HCT116 (cell line): Measurements from ENCODE around the gene SLC25A21. TPM values are rescaled to one million over a fixed set of nuclear protein-coding genes. Genes with fewer than 3 reads are reported as not detected.

Source experiments
- ATAC-seq: fragments of 200-7000 bp; cut with Tn5 transposase; 2 replicates; pipeline ENCODE4 v1.9.1; 2020; ENCODE audit warnings: mild to moderate bottlenecking, moderate library complexity
- BruUV-seq: library from RNA; stranded (reverse); fragments of 400-500 nt; replicated peaks from 2 replicates; lab custom pipeline; 2021; lab: Mats Ljungman, UMichigan
- CTCF ChIA-PET: fragments of 300-600 bp; sonication (Branson Sonifier 250); formaldehyde crosslinking; loops from one replicate; lab custom pipeline; 2021; ENCODE audit warnings: antibody characterized with exemption; lab: Charles Lee
- POLR2A ChIA-PET: fragments of 300-600, 350-600 bp; sonication (Branson Sonifier 250); formaldehyde crosslinking; loops from one replicate; lab custom pipeline; 2021; ENCODE audit warnings: antibody characterized with exemption; lab: Charles Lee
- RAD21 ChIA-PET, 2 experiments: fragments of 300-600 bp; sonication (Branson Sonifier 250); formaldehyde crosslinking; loops; one replicate each; lab custom pipeline; 2023; ENCODE audit warnings: low total read pairs in 2 of 2; ENCODE audit not compliant: uncharacterized antibody in 2 of 2, unreplicated experiment in 2 of 2, low non-redundant PET in 1 of 2; lab: Charles Lee
- DNase-seq: peaks from one replicate; pipeline ENCODE4 v3.0.0-alpha.2; 2010; ENCODE audit warnings: low read depth, low spot score
- H2AFZ ChIP-seq: fragments of 200-600 bp; shearing (Covaris generic), sonication (generic); 2 replicates; pipeline ENCODE4 v1.6.1; 2017; ENCODE audit warnings: low read depth, mixed run types, mixed read lengths, antibody characterized with exemption, low read length; ENCODE audit not compliant: poor library complexity, severe bottlenecking
- H3K27ac ChIP-seq: 2 replicates; pipeline ENCODE4 v1.5.1; 2012; ENCODE audit warnings: low read depth, low read length
- H3K27me3 ChIP-seq: fragments of 200-600 bp; sonication (generic); 2 replicates; pipeline ENCODE4 v1.6.1; 2016; ENCODE audit warnings: mixed run types, low read length, mixed read lengths; ENCODE audit not compliant: insufficient read depth
- H3K36me3 ChIP-seq, 2 experiments: fragments of 200-500 bp in 1 of 2; fragments of 200-600 bp in 1 of 2; sonication (Bioruptor generic) in 1 of 2; sonication (generic) in 1 of 2; 2 replicates each; pipeline versions ENCODE4 v1.5.1 to v1.6.1; 2014 to 2016; ENCODE audit warnings: low read length in 2 of 2, inconsistent platforms in 1 of 2, mixed read lengths in 1 of 2, mixed run types in 1 of 2; ENCODE audit not compliant: insufficient read depth in 2 of 2, control insufficient read depth in 1 of 2
- H3K4me1 ChIP-seq, 2 experiments: fragments of 200-600 bp in 1 of 2; sonication (generic) in 1 of 2; 2 replicates each; pipeline versions ENCODE4 v1.5.1 to v1.6.1; 2012 to 2017; ENCODE audit warnings: low read length in 2 of 2, inconsistent platforms in 1 of 2, mild to moderate bottlenecking in 1 of 2, mixed read lengths in 1 of 2, mixed run types in 1 of 2, moderate library complexity in 1 of 2; ENCODE audit not compliant: insufficient read depth in 2 of 2, control insufficient read depth in 1 of 2
- H3K4me2 ChIP-seq: fragments of 200-600 bp; sonication (generic); 2 replicates; pipeline ENCODE4 v1.6.1; 2017; ENCODE audit warnings: mixed run types, low read length, mixed read lengths
- H3K4me3 ChIP-seq, 2 experiments: fragments of 200-600 bp in 1 of 2; sonication (generic) in 1 of 2; replicated peaks in 1 of 2; 2 replicates each; pipeline ENCODE4 v1.5.1; 2011 to 2016; ENCODE audit warnings: low read length in 2 of 2, control low read depth in 1 of 2, low read depth in 1 of 2, mild to moderate bottlenecking in 1 of 2, mixed read lengths in 1 of 2, mixed run types in 1 of 2
- H3K79me2 ChIP-seq: fragments of 200-600 bp; sonication (generic); 2 replicates; pipeline ENCODE4 v1.6.1; 2017; ENCODE audit warnings: mild to moderate bottlenecking, mixed run types, low read length, moderate library complexity, mixed read lengths; ENCODE audit not compliant: insufficient read depth
- H3K9ac ChIP-seq: fragments of 200-600 bp; sonication (generic); 2 replicates; pipeline ENCODE4 v1.6.1; 2016; ENCODE audit warnings: low read length, mixed read lengths
- H3K9me2 ChIP-seq: fragments of 200-600 bp; sonication (generic), shearing (Covaris generic); 2 replicates; pipeline ENCODE4 v1.6.1; 2017; ENCODE audit warnings: mixed run types, mild to moderate bottlenecking, moderate library complexity; ENCODE audit not compliant: insufficient read depth
- H3K9me3 ChIP-seq, 2 experiments: fragments of 200-500 bp in 1 of 2; fragments of 200-600 bp in 1 of 2; sonication (Bioruptor generic) in 1 of 2; sonication (generic) in 1 of 2; 2 replicates each; pipeline ENCODE4 v1.6.1; 2014 to 2017; ENCODE audit warnings: low read length in 2 of 2, mixed read lengths in 2 of 2, inconsistent platforms in 1 of 2, low read depth in 1 of 2, mild to moderate bottlenecking in 1 of 2, mixed run types in 1 of 2, moderate library complexity in 1 of 2; ENCODE audit not compliant: control insufficient read depth in 1 of 2, insufficient read depth in 1 of 2
- H4K20me1 ChIP-seq: fragments of 200-600 bp; sonication (generic), shearing (Covaris generic); 2 replicates; pipeline ENCODE4 v1.6.1; 2017; ENCODE audit warnings: mixed run types, mild to moderate bottlenecking, moderate library complexity; ENCODE audit not compliant: insufficient read depth
- CBX3 ChIP-seq: IDR thresholded peaks from 2 replicates; pipeline ENCODE4 v1.6.1; 2012; ENCODE audit warnings: low read depth
- CEBPB ChIP-seq: IDR thresholded peaks from 2 replicates; pipeline ENCODE4 v1.6.1; 2012; ENCODE audit warnings: low read depth
- EGR1 ChIP-seq: IDR thresholded peaks from 2 replicates; pipeline ENCODE4 v1.6.1; 2012; ENCODE audit warnings: low read depth
- ELF1 ChIP-seq: IDR thresholded peaks from 2 replicates; pipeline ENCODE4 v1.6.1; 2012; ENCODE audit warnings: low read depth, borderline replicate concordance
- JUND ChIP-seq: IDR thresholded peaks from 2 replicates; pipeline ENCODE4 v1.6.1; 2012
- POLR2AphosphoS5 ChIP-seq: IDR thresholded peaks from 2 replicates; pipeline ENCODE4 v1.6.1; 2011; ENCODE audit warnings: mild to moderate bottlenecking, low read depth, low read length, moderate library complexity
- RAD21 ChIP-seq: IDR thresholded peaks from 2 replicates; pipeline ENCODE4 v1.6.1; 2012; ENCODE audit warnings: low read depth, mild to moderate bottlenecking
- SIN3A ChIP-seq: IDR thresholded peaks from 2 replicates; pipeline ENCODE4 v1.6.1; 2012; ENCODE audit warnings: low read depth
- SP1 ChIP-seq: IDR thresholded peaks from 2 replicates; pipeline ENCODE4 v1.6.1; 2012; ENCODE audit warnings: low read depth
- YY1 ChIP-seq: IDR thresholded peaks from 2 replicates; pipeline ENCODE4 v1.6.1; 2011; ENCODE audit warnings: low read length, low read depth, moderate library complexity, mild to moderate bottlenecking; ENCODE audit not compliant: insufficient replicate concordance; ENCODE audit errors: extremely low read depth
- ZFX ChIP-seq: fragments of 450-650 bp; IDR thresholded peaks from 2 replicates; pipeline ENCODE4 v1.6.1; 2017
- intact Hi-C: fragments of 100-400 bp; cut with micrococcal nuclease; formaldehyde crosslinking; loops from 2 replicates; pipeline ENCODE4 v1.10.0; 2022
- total RNA-seq: library from RNA; stranded (reverse); gene quantifications from one replicate; pipeline ENCODE4 v1.2.1, GENCODE V29; 2021; ENCODE audit not compliant: unreplicated experiment
- TF ChIP-seq, protein P1 (sequence below), 3 experiments: fragments of 200-600 bp in 1 of 3; sonication (generic) in 1 of 3; IDR thresholded peaks in 2 of 3; conservative IDR thresholded peaks in 1 of 3; 2 replicates each; pipeline ENCODE4 v1.5.1; 2012 to 2017; ENCODE audit warnings: low read depth in 2 of 3, low read length in 2 of 3, antibody characterized with exemption in 1 of 3, borderline replicate concordance in 1 of 3, control low read depth in 1 of 3, mild to moderate bottlenecking in 1 of 3, mixed read lengths in 1 of 3, mixed run types in 1 of 3, moderate library complexity in 1 of 3; ENCODE audit not compliant: insufficient read depth in 1 of 3
- TF ChIP-seq, protein P2 (sequence below): IDR thresholded peaks from 2 replicates; pipeline ENCODE4 v1.6.1; 2011; ENCODE audit warnings: mild to moderate bottlenecking, low read length, moderate library complexity; ENCODE audit not compliant: insufficient replicate concordance; ENCODE audit errors: extremely low read depth
- TF ChIP-seq, protein P3 (sequence below): IDR thresholded peaks from 2 replicates; pipeline ENCODE4 v1.6.1; 2012

The SLC25A21 gene
- total RNA-seq, 1 experiment from 2014 or later: 3.5 TPM

DNA sequence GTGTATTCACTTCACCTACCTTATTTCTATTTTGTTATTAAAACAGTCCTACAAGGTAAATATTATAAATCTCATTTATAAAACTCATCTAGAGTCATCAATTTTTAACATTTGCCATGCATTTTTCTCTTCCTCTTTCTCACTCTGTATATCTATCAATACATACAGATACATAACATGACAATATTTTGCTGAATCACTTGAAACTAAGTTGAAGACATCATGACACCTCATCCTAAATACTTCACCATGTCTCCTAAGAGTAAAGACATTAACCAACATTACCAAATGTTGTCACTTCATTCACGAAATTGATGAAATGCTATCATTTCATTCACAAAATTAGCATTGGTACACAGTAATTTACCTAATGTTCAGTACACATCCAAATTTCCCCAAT lies 329.0 kb downstream of the SLC25A21 start:
- no peaks in the 10 kb centered on the region for H3K4me1 ChIP-seq
- peaks cover 22% of the 10 kb centered on the region for H3K27me3 ChIP-seq
- H3K9me3 ChIP-seq: no peaks in the 10 kb centered on the region
- no peak overlapping the region for H3K4me2 ChIP-seq
- BruUV-seq: no TSS peak
- no peaks in the 10 kb centered on the region for H3K36me3 ChIP-seq
- RAD21 ChIA-PET: no interaction called here
- intact Hi-C loops: no loop called here
- no peak overlapping the region for H3K9ac ChIP-seq
- no peaks in the 10 kb centered on the region for H3K9me2 ChIP-seq
- H2AFZ ChIP-seq: no peak overlapping the region
- H4K20me1 ChIP-seq: no peaks in the 10 kb centered on the region
- TF ChIP-seq CEBPB: no peak
- CTCF ChIA-PET: no interaction called here
- H3K4me3 ChIP-seq: no peak overlapping the region
- no peak overlapping the region for H3K27ac ChIP-seq
- H3K79me2 ChIP-seq: no peaks in the 10 kb centered on the region
- DNase-seq (no peak), ATAC-seq (no peak)
- POLR2A ChIA-PET: no interaction called here

DNA sequence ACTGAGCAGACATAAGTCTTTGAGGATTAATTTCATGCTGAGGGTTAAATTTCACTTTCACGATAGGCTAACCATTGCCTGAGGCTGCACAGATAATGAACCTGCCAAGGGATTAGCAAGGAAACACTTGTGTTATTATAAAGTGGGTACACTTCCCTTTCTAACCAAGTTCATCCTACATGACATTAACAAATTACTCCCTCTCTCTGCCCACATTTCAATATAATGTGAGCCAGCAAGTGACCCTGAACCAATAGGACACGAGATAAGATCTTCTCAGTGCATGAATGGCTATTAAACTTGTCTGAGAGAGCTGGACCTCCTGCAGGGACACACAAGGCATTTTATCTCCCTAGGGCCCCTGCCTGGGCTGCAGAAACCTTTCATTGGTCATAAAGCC lies 337.3 kb downstream of the SLC25A21 start:
- H3K9me2 ChIP-seq: no peaks in the 10 kb centered on the region
- RAD21 ChIA-PET: no interaction called here
- no peaks in the 10 kb centered on the region for H3K9me3 ChIP-seq
- H4K20me1 ChIP-seq: no peaks in the 10 kb centered on the region; the same call in 1 of the 2 replicates
- no peak for DNase-seq
- intact Hi-C loops: no loop called here
- H3K27me3 ChIP-seq: peaks cover 10% of the 10 kb centered on the region; the same call in 1 of the 2 replicates
- no peak overlapping the region for H2AFZ ChIP-seq
- CTCF ChIA-PET: interaction anchor here (0.6 kb wide), 1 partner anchor 667 kb away, joined by 3 read pairs; no protein-coding TSS in a partner anchor
- BruUV-seq: no TSS peak
- no peak overlapping the region for H3K4me2 ChIP-seq
- no peak for ATAC-seq
- H3K27ac ChIP-seq: no peak overlapping the region
- no peaks in the 10 kb centered on the region for H3K79me2 ChIP-seq
- no peaks in the 10 kb centered on the region for H3K36me3 ChIP-seq
- no peak overlapping the region for H3K9ac ChIP-seq
- H3K4me3 ChIP-seq: no peak overlapping the region
- POLR2A ChIA-PET: no interaction called here
- H3K4me1 ChIP-seq: no peaks in the 10 kb centered on the region
- TF ChIP-seq POLR2AphosphoS5 (no peak), SIN3A (no peak), ZFX (no peak), EGR1 (no peak), YY1 (no peak), ELF1 (no peak), JUND (no peak), CBX3 (no peak), SP1 (no peak), RAD21 (no peak)
- TF ChIP-seq, protein P1, sequence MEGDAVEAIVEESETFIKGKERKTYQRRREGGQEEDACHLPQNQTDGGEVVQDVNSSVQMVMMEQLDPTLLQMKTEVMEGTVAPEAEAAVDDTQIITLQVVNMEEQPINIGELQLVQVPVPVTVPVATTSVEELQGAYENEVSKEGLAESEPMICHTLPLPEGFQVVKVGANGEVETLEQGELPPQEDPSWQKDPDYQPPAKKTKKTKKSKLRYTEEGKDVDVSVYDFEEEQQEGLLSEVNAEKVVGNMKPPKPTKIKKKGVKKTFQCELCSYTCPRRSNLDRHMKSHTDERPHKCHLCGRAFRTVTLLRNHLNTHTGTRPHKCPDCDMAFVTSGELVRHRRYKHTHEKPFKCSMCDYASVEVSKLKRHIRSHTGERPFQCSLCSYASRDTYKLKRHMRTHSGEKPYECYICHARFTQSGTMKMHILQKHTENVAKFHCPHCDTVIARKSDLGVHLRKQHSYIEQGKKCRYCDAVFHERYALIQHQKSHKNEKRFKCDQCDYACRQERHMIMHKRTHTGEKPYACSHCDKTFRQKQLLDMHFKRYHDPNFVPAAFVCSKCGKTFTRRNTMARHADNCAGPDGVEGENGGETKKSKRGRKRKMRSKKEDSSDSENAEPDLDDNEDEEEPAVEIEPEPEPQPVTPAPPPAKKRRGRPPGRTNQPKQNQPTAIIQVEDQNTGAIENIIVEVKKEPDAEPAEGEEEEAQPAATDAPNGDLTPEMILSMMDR (IDR thresholded peaks at IDR 0.05 in 2 of 3, conservative IDR thresholded peaks at IDR 0.05 in 1 of 3; ENCODE audit: borderline replicate concordance in 1 of 3, insufficient read depth in 1 of 3, low read depth in 2 of 3, low read length in 2 of 3): no peak
- TF ChIP-seq, protein P2, sequence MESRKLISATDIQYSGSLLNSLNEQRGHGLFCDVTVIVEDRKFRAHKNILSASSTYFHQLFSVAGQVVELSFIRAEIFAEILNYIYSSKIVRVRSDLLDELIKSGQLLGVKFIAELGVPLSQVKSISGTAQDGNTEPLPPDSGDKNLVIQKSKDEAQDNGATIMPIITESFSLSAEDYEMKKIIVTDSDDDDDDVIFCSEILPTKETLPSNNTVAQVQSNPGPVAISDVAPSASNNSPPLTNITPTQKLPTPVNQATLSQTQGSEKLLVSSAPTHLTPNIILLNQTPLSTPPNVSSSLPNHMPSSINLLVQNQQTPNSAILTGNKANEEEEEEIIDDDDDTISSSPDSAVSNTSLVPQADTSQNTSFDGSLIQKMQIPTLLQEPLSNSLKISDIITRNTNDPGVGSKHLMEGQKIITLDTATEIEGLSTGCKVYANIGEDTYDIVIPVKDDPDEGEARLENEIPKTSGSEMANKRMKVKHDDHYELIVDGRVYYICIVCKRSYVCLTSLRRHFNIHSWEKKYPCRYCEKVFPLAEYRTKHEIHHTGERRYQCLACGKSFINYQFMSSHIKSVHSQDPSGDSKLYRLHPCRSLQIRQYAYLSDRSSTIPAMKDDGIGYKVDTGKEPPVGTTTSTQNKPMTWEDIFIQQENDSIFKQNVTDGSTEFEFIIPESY: no peak
- TF ChIP-seq, protein P3, sequence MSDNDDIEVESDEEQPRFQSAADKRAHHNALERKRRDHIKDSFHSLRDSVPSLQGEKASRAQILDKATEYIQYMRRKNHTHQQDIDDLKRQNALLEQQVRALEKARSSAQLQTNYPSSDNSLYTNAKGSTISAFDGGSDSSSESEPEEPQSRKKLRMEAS: no peak
